NCI-H1105 (cell line): ENCODE data around the gene TMC1.
"Not testable (repeated sequence)": the region's sequence is repeated elsewhere in the genome, so short reads cannot be mapped to it uniquely, and the experiment has no call there.

Experiments used
- DNase-seq: peaks from one replicate; lab custom pipeline; 2025; lab: John Stamatoyannopoulos, UW

Gene TMC1

GRCh38 chr9:72521416-72521815 lies at the start of gene TMC1:
TMC1 (plus strand) TSS chr9:72521608; CDS start chr9:72648649, 127,041 bp downstream.
- not testable (repeated sequence) for DNase-seq

DNA sequence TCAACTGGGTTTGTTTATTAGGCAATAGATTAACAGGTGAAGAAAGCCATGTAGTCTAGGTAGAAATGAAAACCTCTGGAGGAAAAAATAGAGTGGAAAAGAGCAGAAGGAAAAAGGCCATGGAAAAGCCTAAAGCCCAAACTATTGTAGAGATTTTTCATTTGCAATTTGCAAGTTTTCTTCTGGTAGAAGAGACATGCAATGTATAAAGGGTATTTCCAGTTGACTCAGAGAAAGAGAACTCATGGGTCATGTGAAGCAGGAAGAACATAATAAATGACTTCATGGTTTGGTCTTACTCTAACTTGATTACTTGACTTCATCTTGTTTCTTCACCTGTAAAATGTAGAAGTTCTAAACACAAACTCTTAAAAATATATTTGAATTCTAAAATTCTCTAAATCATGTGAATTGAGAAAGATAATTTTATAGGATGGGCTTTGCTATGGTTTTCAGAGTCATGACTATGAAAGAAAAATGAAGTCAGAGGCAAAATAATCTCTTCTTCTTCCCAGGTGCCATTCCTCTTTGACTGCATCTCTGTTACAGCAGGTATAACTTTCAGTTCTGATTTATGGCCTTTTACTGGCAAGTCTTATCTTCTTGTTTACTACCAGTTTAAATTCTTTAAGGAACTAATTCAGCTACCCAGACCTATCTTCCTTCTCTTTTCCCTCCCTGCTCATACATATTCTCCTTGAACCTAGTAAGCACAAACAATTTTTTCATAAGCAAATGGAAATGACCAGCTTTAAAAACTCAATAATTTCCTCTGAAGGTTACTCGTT lies 47.7 kb upstream of the TMC1 start:
- no peak for DNase-seq

DNA sequence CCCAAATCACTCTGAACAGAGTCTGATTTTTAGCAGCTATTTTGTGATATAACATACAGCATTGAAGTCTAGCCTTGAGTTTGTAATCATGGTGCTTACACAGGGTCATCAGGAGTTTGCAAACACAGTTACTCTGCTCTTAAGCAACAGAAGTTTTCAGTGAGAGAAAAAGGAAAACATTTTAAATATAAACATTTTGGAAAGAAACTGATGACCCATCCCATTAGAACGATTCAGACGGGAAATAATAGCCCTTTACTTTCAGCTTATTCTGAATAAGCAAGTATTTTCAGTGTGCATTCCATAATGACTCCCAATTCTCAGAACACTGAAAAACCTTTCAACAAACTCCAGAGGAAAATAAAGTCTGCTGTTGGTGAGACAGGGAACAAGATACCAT lies 46.7 kb upstream of the TMC1 start:
- no peak for DNase-seq

GRCh38 chr9:72476100-72476499 lies 45.3 kb upstream of the TMC1 start:
- no peak for DNase-seq

- no peak for DNase-seq
Observed at GRCh38 chr9:72476617-72477437, 44.6 kb upstream of the TMC1 start.

GRCh38 chr9:72477930-72478518 lies 43.4 kb upstream of the TMC1 start:
- DNase-seq, result no peak

DNA sequence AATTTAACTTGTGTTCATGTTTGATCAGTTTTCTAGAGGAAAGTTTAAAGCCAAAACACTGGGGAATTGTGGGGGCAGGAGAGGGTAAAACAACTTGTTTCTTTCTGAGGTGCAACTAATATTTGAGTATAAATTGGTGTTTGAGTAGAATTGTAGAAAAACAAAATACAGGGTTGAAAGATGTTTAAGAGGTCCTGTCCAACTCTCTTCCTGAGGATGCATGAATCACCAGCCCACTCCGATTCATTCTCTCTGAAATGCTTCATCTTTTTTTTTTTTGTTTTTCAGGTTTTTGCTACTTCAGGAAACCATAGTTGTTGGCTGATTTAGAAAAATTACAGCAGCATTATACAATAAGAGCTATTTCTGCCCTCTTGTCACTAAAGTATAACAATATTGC lies 42.4 kb upstream of the TMC1 start:
- DNase-seq, result no peak

- DNase-seq, result not testable (repeated sequence)
Observed at GRCh38 chr9:72480261-72480660, 41.1 kb upstream of the TMC1 start.

GRCh38 chr9:72480921-72481320 lies 40.5 kb upstream of the TMC1 start:
- DNase-seq, result no peak

GRCh38 chr9:72485821-72486593 lies 35.4 kb upstream of the TMC1 start:
- no peak for DNase-seq

- no peak for DNase-seq
Observed at GRCh38 chr9:72486594-72486955, 34.8 kb upstream of the TMC1 start.

GRCh38 chr9:72487665-72488064 lies 33.7 kb upstream of the TMC1 start:
- not testable (repeated sequence) for DNase-seq

DNA sequence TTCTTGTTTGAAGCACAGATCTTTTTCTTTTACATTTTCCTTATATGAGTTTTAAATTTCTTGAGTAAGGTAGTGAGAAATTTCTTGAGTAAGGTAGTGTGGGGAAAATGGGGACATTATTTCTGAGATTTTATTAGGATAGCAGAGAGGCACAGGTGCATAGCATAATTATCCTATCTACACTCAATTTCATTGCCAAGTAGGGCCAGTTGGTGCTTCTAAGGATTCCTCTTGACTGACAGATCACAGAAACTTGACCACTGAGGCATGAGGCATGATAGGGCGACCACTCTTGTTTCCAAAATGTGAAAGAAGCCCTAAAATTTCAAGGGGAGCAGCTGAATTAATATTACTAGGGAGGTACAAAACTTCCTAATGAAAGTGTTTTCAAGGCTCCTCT lies 31.4 kb upstream of the TMC1 start:
- DNase-seq, result no peak

DNA sequence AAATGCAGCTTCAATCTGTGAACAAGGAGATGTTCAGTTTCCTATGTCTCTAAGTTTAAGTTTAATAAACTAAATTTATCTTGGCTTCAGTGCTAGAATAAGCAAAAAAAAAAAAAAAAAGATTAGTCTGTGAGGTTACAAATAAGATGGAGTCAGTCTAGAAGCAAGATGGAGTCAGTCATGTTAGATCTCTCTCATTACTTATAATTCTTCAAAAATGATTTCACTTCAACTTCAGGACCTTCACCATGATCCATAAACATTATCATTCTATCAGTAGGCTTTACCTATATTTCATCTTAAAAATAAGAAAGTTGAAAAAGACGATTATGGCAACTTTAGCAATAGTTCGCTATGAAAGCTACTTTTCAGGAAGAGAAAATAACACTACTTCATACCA lies 30.2 kb upstream of the TMC1 start:
- DNase-seq, result no peak

DNA sequence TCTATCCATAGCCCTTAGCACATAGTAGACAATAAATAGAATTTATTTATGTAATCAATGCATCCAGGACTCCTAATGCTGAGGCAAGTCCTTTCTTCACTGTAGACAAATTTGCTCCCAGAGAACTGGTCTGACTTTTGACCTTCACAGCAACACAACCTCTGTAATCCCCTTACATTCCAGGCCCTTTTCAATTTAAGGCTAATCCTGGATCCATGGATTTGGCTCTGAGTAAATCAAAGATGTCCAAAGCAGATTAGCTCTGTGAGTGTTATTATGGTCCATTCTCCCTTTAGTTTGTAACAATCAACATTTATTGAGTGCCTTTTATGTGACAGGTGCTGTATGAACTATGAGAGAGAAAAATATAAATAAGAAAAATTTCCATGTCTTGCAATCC lies 27.4 kb upstream of the TMC1 start:
- no peak for DNase-seq

DNA sequence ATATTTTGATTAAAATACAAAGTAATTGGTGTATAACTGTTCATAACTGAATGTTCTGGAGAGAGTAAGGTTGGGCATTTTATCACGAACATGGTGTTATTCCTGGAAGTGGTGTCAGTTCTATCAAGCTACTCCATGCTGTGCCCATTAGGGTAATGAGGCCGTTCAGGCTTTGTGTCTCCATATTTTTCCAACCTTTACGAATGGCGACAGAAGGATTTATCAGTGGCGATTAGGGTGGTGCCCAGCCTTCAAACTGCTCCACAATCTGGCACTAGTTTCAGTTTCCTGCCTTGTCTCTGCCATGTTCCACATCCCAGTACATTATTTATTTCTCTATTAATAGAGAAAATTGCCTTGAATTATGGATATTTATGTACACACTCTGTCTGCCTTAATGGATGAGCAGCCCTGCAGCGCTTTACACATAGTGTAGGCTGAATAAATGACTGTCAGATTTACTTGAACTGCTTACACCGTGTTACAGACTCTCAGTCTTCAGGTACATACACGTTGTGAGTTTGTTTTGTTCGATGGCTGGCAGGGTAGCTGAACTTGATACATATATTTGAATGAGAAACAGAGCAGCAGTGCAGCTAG lies 23.9 kb upstream of the TMC1 start:
- DNase-seq, result no peak

GRCh38 chr9:72506615-72507014 lies 14.8 kb upstream of the TMC1 start:
- no peak for DNase-seq

GRCh38 chr9:72509053-72509452 lies 12.4 kb upstream of the TMC1 start:
- no peak for DNase-seq

GRCh38 chr9:72509635-72510034 lies 11.8 kb upstream of the TMC1 start:
- no peak for DNase-seq

DNA sequence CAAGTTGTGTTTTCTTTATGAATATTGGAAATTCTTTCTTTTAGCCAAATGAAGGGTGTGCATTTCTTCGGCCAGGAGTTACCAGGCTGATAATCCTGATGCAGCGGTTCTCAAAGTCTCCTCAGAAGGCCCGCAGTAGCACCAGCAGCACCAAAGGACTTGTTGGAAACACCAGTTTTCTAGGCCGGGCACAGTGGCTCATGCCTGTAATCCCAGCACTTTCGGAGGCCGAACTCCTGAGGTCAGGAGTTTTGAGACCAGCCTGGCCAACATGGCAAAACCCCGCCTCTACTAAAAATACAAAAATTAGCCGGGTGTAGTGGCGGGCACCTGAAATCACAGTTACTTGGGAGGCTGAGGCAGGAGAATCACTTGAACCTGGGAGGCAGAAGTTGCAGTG lies 397 bp upstream of the TMC1 start:
- not testable (repeated sequence) for DNase-seq

- no peak for DNase-seq
Observed at GRCh38 chr9:72524820-72525540, 3.6 kb downstream of the TMC1 start.
